WTC11 (cell line): ENCODE measurements around the gene CARD14. TPM values are rescaled to one million over a fixed set of nuclear protein-coding genes. Genes with fewer than 3 reads are reported as not detected.

Experiments
- ATAC-seq: fragments of 200-7000 bp; cut with Tn5 transposase; 2 replicates; pipeline ENCODE4 v1.10.0; 2021; ENCODE audit warnings: mild to moderate bottlenecking, moderate library complexity
- CTCF ChIA-PET: fragments of 300-600 bp; sonication (Branson Sonifier 250); formaldehyde crosslinking; loops from one replicate; lab custom pipeline; 2021; ENCODE audit warnings: antibody characterized with exemption; lab: Charles Lee
- POLR2A ChIA-PET: fragments of 350-600 bp; sonication (Branson Sonifier 250); formaldehyde crosslinking; loops from one replicate; lab custom pipeline; 2021; ENCODE audit warnings: antibody characterized with exemption; lab: Charles Lee
- DNase-seq: peaks from one replicate; pipeline ENCODE4 v3.0.0; 2021; ENCODE audit warnings: low spot score
- H3K27ac Mint-ChIP-seq: 2 replicates; pipeline ENCODE4 v1.8.0; 2021; ENCODE audit warnings: mixed read lengths
- H3K27me3 Mint-ChIP-seq: 2 replicates; pipeline ENCODE4 v1.8.0; 2021; ENCODE audit warnings: low read depth, mild to moderate bottlenecking, moderate library complexity, mixed read lengths
- H3K36me3 Mint-ChIP-seq: 2 replicates; pipeline ENCODE4 v1.8.0; 2021; ENCODE audit warnings: mixed read lengths
- H3K4me1 Mint-ChIP-seq: 2 replicates; pipeline ENCODE4 v1.8.0; 2022; ENCODE audit warnings: mixed read lengths
- H3K4me3 Mint-ChIP-seq: 2 replicates; pipeline ENCODE4 v1.8.0; 2021; ENCODE audit warnings: mild to moderate bottlenecking, moderate library complexity, mixed read lengths
- H3K9me3 Mint-ChIP-seq: 2 replicates; pipeline ENCODE4 v1.8.0; 2021; ENCODE audit warnings: mixed read lengths
- E2F1 ChIP-seq: sonication (generic); formaldehyde crosslinking; IDR thresholded peaks from 2 replicates; pipeline ENCODE4 v1.8.0; 2022; ENCODE audit warnings: mild to moderate bottlenecking, missing genetic modification reagents
- FOXP4 ChIP-seq: sonication (generic); formaldehyde crosslinking; IDR thresholded peaks from 2 replicates; pipeline ENCODE4 v1.8.0; 2022; ENCODE audit warnings: mild to moderate bottlenecking, missing genetic modification reagents
- GABPB1 ChIP-seq: sonication (generic); formaldehyde crosslinking; IDR thresholded peaks from 2 replicates; pipeline ENCODE4 v1.8.1; 2023; ENCODE audit warnings: mild to moderate bottlenecking, missing genetic modification reagents
- IRF2 ChIP-seq: sonication (generic); formaldehyde crosslinking; IDR thresholded peaks from 2 replicates; pipeline ENCODE4 v1.8.0; 2022; ENCODE audit warnings: low read depth, missing genetic modification reagents, borderline replicate concordance
- PRDM15 ChIP-seq: sonication (generic); formaldehyde crosslinking; IDR thresholded peaks from 2 replicates; pipeline ENCODE4 v1.8.0; 2022; ENCODE audit warnings: missing genetic modification reagents
- SMAD4 ChIP-seq: sonication (generic); formaldehyde crosslinking; IDR thresholded peaks from 2 replicates; pipeline ENCODE4 v1.8.0; 2022; ENCODE audit warnings: mild to moderate bottlenecking, missing genetic modification reagents
- SP1 ChIP-seq: sonication (generic); formaldehyde crosslinking; conservative IDR thresholded peaks from 2 replicates; pipeline ENCODE4 v1.8.1; 2022; ENCODE audit warnings: missing genetic modification reagents
- USF1 ChIP-seq: sonication (generic); formaldehyde crosslinking; IDR thresholded peaks from 2 replicates; pipeline ENCODE4 v1.8.0; 2022; ENCODE audit warnings: mild to moderate bottlenecking, missing genetic modification reagents
- ZNF138 ChIP-seq: sonication (generic); formaldehyde crosslinking; conservative IDR thresholded peaks from 2 replicates; pipeline ENCODE4 v1.8.1; 2022; ENCODE audit warnings: mild to moderate bottlenecking, moderate library complexity, missing genetic modification reagents
- ZNF281 ChIP-seq: sonication (generic); formaldehyde crosslinking; IDR thresholded peaks from 2 replicates; pipeline ENCODE4 v1.8.0; 2023; ENCODE audit warnings: mild to moderate bottlenecking, missing genetic modification reagents
- ZSCAN18 ChIP-seq: fragments of 250-450 bp; sonication (Bioruptor Pico); IDR thresholded peaks from 2 replicates; pipeline ENCODE4 v2.1.2; 2022; ENCODE audit warnings: mild to moderate bottlenecking, moderate library complexity
- total RNA-seq: library from RNA; stranded (reverse); gene quantifications from 3 replicates; pipeline ENCODE4 v1.2.3, GENCODE V29; 2021

Gene CARD14
- total RNA-seq, 1 experiment from 2014 or later: 0.83 TPM

DNA sequence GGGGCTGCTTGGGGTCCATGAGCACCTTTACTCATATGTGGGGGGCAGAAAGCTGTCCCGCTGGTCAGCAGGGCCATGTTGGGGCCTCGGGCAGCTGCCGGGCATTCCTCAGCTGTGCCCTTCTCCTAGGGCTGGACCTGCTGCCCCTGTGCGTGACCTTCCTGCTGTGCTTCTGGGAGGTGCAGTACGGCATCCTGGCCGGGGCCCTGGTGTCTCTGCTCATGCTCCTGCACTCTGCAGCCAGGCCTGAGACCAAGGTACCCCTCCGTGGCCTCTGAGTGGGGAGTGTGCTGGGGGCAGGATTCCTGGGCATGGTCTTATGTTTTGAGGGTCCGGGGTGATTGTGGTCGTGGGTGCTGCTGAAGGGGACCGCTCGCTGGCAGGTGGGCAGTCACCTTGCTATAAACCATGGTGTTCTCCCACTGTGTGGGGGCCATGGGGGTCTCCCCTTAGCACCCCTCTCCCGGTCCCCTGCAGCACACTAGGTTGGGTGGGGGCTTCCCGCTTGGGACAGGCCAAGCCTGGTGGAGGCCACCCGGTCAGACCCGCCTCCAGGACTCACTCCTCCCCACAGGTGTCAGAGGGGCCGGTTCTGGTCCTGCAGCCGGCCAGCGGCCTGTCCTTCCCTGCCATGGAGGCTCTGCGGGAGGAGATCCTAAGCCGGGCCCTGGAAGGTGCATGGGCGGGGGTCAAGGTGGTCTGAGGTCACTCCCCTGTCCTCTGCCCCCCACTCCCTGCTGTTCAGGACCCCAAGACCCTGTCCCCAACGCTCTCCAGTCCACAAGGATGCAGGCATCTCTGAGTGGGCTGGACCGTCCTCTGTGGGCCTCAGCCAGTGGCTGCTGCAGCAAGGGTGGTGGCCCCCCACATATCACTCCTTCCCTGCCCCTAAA is 78.4 kb downstream of the CARD14 start:
- CTCF ChIA-PET: interaction anchor here (0.8 kb wide), 1 partner anchor 113 kb away, joined by 3 read pairs; no protein-coding TSS in a partner anchor
- POLR2A ChIA-PET: no interaction called here
- no peak for ATAC-seq

More for the DNA sequence above, 78.4 kb downstream of the CARD14 start:
- DNase-seq: no peak
- TF ChIP-seq ZNF281 (no peak), FOXP4 (CRISPR knock-in tag) (no peak), SMAD4 (CRISPR knock-in tag) (no peak), USF1 (CRISPR knock-in tag) (no peak), PRDM15 (CRISPR knock-in tag) (no peak), GABPB1 (CRISPR knock-in tag) (no peak), SP1 (CRISPR knock-in tag) (no peak), ZSCAN18 (CRISPR knock-in tag) (no peak), ZNF138 (CRISPR knock-in tag) (no peak), E2F1 (CRISPR knock-in tag) (no peak), IRF2 (CRISPR knock-in tag) (no peak)
- peaks cover 11% of the 10 kb centered on the region for H3K36me3 Mint-ChIP-seq
- no peaks in the 10 kb centered on the region for H3K9me3 Mint-ChIP-seq
- H3K4me3 Mint-ChIP-seq: no peak overlapping the region
- no peaks in the 10 kb centered on the region for H3K27me3 Mint-ChIP-seq
- H3K27ac Mint-ChIP-seq: no peak overlapping the region
- no peaks in the 10 kb centered on the region for H3K4me1 Mint-ChIP-seq
